ENCODE measurements around the gene ACTMAP. TPM values are rescaled to one million over a fixed set of nuclear protein-coding genes. Genes with fewer than 3 reads are reported as not detected.

The ACTMAP gene
- total RNA-seq, 1 experiment from 2014 or later = 17.8 TPM

DNA sequence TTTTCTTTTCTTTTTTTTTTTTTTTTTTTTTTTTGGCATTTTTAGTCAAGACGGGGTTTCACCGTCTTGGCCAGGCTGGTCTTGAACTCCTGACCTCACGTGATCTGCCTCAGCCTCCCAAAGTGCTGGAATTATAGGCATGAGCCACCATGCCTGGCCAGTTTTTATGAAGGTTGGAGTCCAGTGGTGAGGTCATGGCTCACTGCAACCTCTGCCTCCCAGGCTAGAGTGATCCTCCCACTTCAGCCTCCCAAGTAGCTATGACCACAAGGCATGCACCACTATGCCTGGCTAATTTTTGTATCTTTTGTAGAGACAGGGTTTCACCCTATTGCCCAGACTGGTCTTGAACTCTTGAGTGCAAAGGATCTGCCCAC is 5.0 kb upstream of the ACTMAP start:
- H3K9me3 Mint-ChIP-seq (ENCODE audit: low read depth, unreplicated experiment) = no peaks in the 10 kb centered on the region
- H3K4me3 Mint-ChIP-seq (ENCODE audit: low read depth, unreplicated experiment) = peak overlapping the region; percentile 10

GRCh38 chr19:40754611-40755247 is 4.5 kb upstream of the ACTMAP start:
- peak; percentile 47 for DNase-seq
- TF ChIP-seq, protein P1, sequence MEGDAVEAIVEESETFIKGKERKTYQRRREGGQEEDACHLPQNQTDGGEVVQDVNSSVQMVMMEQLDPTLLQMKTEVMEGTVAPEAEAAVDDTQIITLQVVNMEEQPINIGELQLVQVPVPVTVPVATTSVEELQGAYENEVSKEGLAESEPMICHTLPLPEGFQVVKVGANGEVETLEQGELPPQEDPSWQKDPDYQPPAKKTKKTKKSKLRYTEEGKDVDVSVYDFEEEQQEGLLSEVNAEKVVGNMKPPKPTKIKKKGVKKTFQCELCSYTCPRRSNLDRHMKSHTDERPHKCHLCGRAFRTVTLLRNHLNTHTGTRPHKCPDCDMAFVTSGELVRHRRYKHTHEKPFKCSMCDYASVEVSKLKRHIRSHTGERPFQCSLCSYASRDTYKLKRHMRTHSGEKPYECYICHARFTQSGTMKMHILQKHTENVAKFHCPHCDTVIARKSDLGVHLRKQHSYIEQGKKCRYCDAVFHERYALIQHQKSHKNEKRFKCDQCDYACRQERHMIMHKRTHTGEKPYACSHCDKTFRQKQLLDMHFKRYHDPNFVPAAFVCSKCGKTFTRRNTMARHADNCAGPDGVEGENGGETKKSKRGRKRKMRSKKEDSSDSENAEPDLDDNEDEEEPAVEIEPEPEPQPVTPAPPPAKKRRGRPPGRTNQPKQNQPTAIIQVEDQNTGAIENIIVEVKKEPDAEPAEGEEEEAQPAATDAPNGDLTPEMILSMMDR (IDR thresholded peaks at IDR 0.05; ENCODE audit: unreplicated experiment) = no peak
- intact Hi-C loops (cut with micrococcal nuclease; ENCODE audit: unreplicated experiment) = loop anchor here (5.0 kb wide), 2 partner anchors 37 to 43 kb away; partner anchors contain the start of genes COQ8B, EGLN2 and ITPKC
- Mint-ChIP-seq H3K4me3 (ENCODE audit: low read depth, unreplicated experiment) (peak overlapping the region; percentile 64), H3K9me3 (ENCODE audit: low read depth, unreplicated experiment) (no peaks in the 10 kb centered on the region), H3K4me1 (ENCODE audit: low read depth, unreplicated experiment) (peaks cover 42% of the 10 kb centered on the region), H3K27me3 (ENCODE audit: unreplicated experiment) (no peaks in the 10 kb centered on the region), H3K27ac (ENCODE audit: unreplicated experiment) (peak overlapping the region; percentile 53), H3K36me3 (ENCODE audit: insufficient read depth, unreplicated experiment) (peaks cover 91% of the 10 kb centered on the region)
- CTCF ChIA-PET = interaction anchor here (0.5 to 1.2 kb wide), 4 partner anchors 23 to 283 kb away, joined by 3 to 4 read pairs (median 3); partner anchors contain the start of genes COQ8B and EGLN2
- no TSS peak for BruUV-seq (replicated peaks)

More for the DNA sequence above, 5.0 kb upstream of the ACTMAP start:
- H3K27ac Mint-ChIP-seq (ENCODE audit: unreplicated experiment) = no peak overlapping the region
- no TSS peak for BruUV-seq (replicated peaks)
- intact Hi-C loops (cut with micrococcal nuclease; ENCODE audit: unreplicated experiment) = no loop called here
- peaks cover 91% of the 10 kb centered on the region for H3K36me3 Mint-ChIP-seq (ENCODE audit: insufficient read depth, unreplicated experiment)
- H3K27me3 Mint-ChIP-seq (ENCODE audit: unreplicated experiment) = no peaks in the 10 kb centered on the region
- CTCF ChIA-PET = interaction anchor here (1.2 kb wide), 1 partner anchor 39 kb away, joined by 3 read pairs; the partner anchor contains the start of gene COQ8B
- peaks cover 37% of the 10 kb centered on the region for H3K4me1 Mint-ChIP-seq (ENCODE audit: low read depth, unreplicated experiment)
- no peak for DNase-seq
- TF ChIP-seq, protein P1 (IDR thresholded peaks at IDR 0.05; ENCODE audit: unreplicated experiment) = no peak

GRCh38 chr19:40752257-40752781 is 2.0 kb upstream of the ACTMAP start:
- H3K27ac Mint-ChIP-seq (ENCODE audit: unreplicated experiment) = peak overlapping the region; percentile 92
- H3K36me3 Mint-ChIP-seq (ENCODE audit: insufficient read depth, unreplicated experiment) = peaks cover 86% of the 10 kb centered on the region
- no peak for DNase-seq
- H3K27me3 Mint-ChIP-seq (ENCODE audit: unreplicated experiment) = no peaks in the 10 kb centered on the region
- intact Hi-C loops (cut with micrococcal nuclease; ENCODE audit: unreplicated experiment) = loop anchor here (5.0 kb wide), 2 partner anchors 35 to 45 kb away; partner anchors contain the start of genes COQ8B, EGLN2 and ITPKC
- peak overlapping the region; percentile 84 for H3K4me3 Mint-ChIP-seq (ENCODE audit: low read depth, unreplicated experiment)
- CTCF ChIA-PET = interaction anchor here (0.6 to 1.9 kb wide), 4 partner anchors 26 to 52 kb away, joined by 3 to 10 read pairs (median 4); partner anchors contain the start of gene RAB4B
- H3K9me3 Mint-ChIP-seq (ENCODE audit: low read depth, unreplicated experiment) = no peaks in the 10 kb centered on the region
- peaks cover 59% of the 10 kb centered on the region for H3K4me1 Mint-ChIP-seq (ENCODE audit: low read depth, unreplicated experiment)
- no TSS peak for BruUV-seq (replicated peaks)
- TF ChIP-seq, protein P1 (IDR thresholded peaks at IDR 0.05; ENCODE audit: unreplicated experiment) = no peak

DNA sequence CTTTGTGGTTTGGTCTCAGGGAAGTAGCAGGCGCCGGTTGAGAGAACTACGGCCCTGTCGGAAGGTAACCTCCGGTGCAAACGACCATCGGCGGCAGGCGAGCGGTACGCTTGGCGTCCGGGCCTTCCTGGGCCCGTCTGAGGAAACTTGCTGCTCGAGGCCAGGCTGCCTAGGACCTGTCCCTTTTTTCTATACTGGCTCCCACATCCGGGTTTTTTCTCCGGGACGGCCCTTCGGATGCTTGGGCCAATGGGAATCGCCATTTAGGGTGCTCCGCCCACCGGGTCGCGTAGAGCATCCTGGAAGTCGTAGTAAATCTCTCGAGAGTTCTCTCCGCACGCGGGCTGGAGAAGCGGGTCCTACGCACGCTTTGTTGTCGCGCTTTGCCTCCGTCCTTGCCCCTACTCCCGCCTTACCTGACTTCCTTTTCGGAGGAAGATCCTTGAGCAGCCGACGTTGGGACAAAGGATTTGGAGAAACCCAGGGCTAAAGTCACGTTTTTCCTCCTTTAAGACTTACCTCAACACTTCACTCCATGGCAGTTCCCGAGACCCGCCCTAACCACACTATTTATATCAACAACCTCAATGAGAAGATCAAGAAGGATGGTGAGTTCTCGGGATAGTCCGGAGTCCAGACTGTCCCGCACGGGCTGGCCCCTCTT is 729 bp upstream of the ACTMAP start, which contains the start of gene SNRPA:
SNRPA (plus strand) TSS at position 330 of the 664 bp plus-strand sequence; CDS start at position 536, 206 bp downstream.
- no TSS peak for BruUV-seq (replicated peaks)
- Mint-ChIP-seq H3K27ac (ENCODE audit: unreplicated experiment) (peak within 1 kb of the TSS; percentile 92), H3K27me3 (ENCODE audit: unreplicated experiment) (no peaks in the 10 kb centered on the region), H3K4me3 (ENCODE audit: low read depth, unreplicated experiment) (peak within 1 kb of the TSS; percentile 84), H3K36me3 (ENCODE audit: insufficient read depth, unreplicated experiment) (peaks cover 73% of the 10 kb centered on the region), H3K9me3 (ENCODE audit: low read depth, unreplicated experiment) (no peaks in the 10 kb centered on the region), H3K4me1 (ENCODE audit: low read depth, unreplicated experiment) (peaks cover 49% of the 10 kb centered on the region)
- TF ChIP-seq, protein P1 (IDR thresholded peaks at IDR 0.05; ENCODE audit: unreplicated experiment) = no peak
- CTCF ChIA-PET = interaction anchor here (0.6 to 1.9 kb wide), 6 partner anchors 9 to 403 kb away, joined by 3 to 10 read pairs (median 7); partner anchors contain the start of genes C19orf47, COQ8B, ITPKC and PLD3
- intact Hi-C loops (cut with micrococcal nuclease; ENCODE audit: unreplicated experiment) = loop anchor here (5.0 kb wide), 2 partner anchors 34 to 46 kb away; partner anchors contain the start of genes COQ8B, EGLN2 and ITPKC
- peak; percentile 99 for DNase-seq

Data from Calu3 (cell line).